Fibroblast of lung (primary cell): ENCODE data around the gene ALG8.

Source experiments
- EZH2 ChIP-seq: IDR thresholded peaks from 2 replicates; pipeline ENCODE4 v1.5.1; 2012; ENCODE audit warnings: low read length, control low read depth, mild to moderate bottlenecking; ENCODE audit errors: missing control alignments
- TF ChIP-seq, protein P1 (sequence below), 2 donors: IDR thresholded peaks in 1 of 2; conservative IDR thresholded peaks in 1 of 2; 1 replicate in 1 of 2; 2 replicates in 1 of 2; pipeline ENCODE4 v1.5.1; 2011 to 2012; ENCODE audit warnings: low read length in 2 of 2, control low read depth in 1 of 2, inconsistent platforms in 1 of 2, low read depth in 1 of 2, mild to moderate bottlenecking in 1 of 2

DNA sequence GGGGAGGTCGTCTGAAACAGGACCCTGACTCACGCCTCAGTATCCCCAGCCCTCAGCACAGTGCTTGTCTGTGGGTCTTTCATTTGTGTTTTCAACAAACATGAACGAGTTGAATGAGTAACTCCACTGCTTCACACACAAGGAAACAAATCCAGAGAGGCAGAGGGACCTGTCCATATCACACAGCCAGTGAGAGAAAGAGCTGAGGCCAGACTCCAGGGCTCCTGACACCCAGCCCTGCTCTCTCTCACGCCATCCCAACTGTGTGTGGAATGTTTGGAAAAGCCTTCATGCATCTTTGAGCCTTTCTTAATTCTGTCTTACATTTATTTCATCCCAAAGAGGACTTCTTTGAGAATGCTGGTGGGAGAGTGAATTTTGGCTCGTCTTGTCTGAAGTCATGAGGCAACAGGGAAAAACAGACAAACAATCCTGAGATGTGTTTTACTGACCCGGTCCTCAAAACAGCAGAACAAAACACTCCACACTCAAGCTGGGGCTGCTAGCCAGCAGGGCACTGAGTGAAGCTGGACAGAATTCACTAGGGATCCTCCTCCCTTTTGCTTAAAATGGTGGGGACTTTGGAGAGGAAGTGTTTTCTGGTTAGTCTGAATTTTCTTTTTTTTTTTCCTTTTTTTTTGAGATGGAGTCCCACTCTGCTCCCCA, 19.7 kb upstream of the ALG8 start:
- TF ChIP-seq, protein P1, sequence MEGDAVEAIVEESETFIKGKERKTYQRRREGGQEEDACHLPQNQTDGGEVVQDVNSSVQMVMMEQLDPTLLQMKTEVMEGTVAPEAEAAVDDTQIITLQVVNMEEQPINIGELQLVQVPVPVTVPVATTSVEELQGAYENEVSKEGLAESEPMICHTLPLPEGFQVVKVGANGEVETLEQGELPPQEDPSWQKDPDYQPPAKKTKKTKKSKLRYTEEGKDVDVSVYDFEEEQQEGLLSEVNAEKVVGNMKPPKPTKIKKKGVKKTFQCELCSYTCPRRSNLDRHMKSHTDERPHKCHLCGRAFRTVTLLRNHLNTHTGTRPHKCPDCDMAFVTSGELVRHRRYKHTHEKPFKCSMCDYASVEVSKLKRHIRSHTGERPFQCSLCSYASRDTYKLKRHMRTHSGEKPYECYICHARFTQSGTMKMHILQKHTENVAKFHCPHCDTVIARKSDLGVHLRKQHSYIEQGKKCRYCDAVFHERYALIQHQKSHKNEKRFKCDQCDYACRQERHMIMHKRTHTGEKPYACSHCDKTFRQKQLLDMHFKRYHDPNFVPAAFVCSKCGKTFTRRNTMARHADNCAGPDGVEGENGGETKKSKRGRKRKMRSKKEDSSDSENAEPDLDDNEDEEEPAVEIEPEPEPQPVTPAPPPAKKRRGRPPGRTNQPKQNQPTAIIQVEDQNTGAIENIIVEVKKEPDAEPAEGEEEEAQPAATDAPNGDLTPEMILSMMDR (conservative IDR thresholded peaks at IDR 0.05 in 1 of 2, IDR thresholded peaks at IDR 0.05 in 1 of 2; ENCODE audit: low read depth in 1 of 2, low read length in 2 of 2): no peak
- no peak for TF ChIP-seq EZH2
